GM18498 (cell line): ENCODE data around the gene NEMP1.

Experiments used
- ATAC-seq: cut with Tn5 transposase; IDR thresholded peaks from one replicate; pipeline ENCODE4 v1.9.1; 2021; ENCODE audit warnings: mild to moderate bottlenecking, moderate library complexity; ENCODE audit not compliant: unreplicated experiment

NEMP1 gene

DNA sequence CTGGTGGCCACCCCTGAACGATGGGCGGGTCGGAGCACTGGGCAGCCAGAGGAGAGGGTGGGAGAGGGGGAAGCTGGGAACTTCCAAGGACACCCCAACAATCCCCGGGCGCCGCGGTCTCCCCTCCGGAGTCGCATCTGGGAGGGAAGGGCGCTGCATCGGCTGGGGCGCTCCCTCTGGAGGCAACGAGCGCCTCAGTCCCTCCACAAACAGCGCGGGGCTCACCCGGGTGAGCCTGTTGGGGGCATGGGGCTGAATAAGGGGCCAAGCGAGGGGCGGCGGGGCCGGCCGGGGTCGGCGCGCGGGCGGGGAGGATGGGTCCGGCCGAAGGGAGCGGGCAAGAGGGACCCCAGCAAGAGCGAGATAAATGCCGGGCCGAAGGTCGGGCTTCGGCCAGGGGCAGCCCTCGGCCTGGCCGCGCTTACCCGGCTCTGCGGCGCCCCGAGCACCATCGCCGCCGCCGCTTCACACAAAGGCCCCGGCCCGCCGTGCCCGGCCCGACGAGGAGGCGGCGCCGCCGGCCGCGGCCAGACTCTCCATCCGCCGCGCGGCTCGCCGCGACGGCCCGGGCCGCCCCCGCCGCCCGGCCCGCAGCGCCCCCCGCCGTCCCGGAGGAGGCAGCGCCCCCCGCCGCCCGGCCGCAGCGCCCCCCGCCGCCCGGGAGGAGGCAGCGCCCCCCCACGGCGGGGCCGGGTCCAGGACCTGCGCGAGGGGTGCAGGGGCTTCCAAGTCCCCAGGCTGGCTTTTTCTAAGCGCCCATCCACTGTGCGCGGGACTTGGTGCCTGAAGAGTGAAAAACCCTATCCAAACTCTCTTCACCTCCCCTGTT is 72.4 kb downstream of the NEMP1 start, which contains the start of gene ZBTB39:
TSS of gene ZBTB39 (minus strand) at position 567 of the 829 bp plus-strand sequence. CDS start 1,629 bp downstream, outside the sequence.
- peak; percentile 81 for ATAC-seq
